HFF-Myc (cell line): ENCODE data around the gene PTGDS.

Source experiments
- DNase-seq: peaks from one replicate; pipeline ENCODE4 v3.0.0-alpha.2; 2011; ENCODE audit warnings: low read depth; ENCODE audit errors: extremely low read depth
- H3K4me3 ChIP-seq: replicated peaks from 2 replicates; pipeline ENCODE4 v1.5.1; 2011; ENCODE audit warnings: low read depth, mild to moderate bottlenecking, control low read depth, low read length
- TF ChIP-seq, protein P1 (sequence below): IDR thresholded peaks from 2 replicates; pipeline ENCODE4 v1.5.1; 2012; ENCODE audit warnings: mild to moderate bottlenecking, low read depth, low read length, control low read depth; ENCODE audit errors: missing control alignments

The PTGDS gene

DNA sequence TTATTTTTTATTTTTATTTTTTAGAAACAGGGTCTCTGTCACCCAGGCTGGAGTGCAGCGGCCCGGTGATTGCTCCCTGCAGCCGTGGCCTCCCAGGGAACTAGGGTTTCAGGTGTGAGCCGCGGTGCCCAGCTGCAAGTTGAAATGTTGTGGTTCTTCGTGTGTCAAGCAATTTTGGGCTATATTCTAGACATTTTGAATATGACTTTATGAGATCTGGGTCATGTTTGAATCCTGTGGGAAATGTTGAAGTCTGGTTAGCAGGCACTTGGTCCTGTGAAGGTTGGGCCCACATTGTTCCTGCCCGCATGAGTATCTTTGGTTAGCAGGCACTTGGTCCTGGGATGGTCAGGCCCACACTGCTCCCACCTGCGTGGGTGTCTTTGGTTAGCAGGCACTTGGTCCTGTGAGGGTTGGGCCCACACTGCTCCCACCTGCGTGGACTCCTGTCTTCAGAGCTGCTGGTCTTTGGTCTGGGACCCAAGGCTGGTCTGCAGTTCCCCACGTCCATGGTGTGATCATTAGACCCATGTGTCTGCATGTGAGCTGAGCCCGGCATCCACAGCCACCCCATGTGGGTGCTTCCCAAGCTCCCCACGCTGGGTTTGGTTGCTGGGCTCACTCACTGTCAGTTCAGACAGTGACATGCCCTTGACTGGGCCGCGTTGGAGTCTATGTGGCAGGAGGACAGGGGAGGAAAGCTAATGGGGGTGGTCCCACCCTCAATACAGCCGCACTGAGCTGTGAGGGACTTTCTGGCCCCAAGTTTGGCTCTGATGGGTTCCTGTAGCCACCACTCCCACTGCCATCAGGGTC lies 39.9 kb upstream of the PTGDS start:
- DNase-seq, result no peak
- TF ChIP-seq, protein P1, sequence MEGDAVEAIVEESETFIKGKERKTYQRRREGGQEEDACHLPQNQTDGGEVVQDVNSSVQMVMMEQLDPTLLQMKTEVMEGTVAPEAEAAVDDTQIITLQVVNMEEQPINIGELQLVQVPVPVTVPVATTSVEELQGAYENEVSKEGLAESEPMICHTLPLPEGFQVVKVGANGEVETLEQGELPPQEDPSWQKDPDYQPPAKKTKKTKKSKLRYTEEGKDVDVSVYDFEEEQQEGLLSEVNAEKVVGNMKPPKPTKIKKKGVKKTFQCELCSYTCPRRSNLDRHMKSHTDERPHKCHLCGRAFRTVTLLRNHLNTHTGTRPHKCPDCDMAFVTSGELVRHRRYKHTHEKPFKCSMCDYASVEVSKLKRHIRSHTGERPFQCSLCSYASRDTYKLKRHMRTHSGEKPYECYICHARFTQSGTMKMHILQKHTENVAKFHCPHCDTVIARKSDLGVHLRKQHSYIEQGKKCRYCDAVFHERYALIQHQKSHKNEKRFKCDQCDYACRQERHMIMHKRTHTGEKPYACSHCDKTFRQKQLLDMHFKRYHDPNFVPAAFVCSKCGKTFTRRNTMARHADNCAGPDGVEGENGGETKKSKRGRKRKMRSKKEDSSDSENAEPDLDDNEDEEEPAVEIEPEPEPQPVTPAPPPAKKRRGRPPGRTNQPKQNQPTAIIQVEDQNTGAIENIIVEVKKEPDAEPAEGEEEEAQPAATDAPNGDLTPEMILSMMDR, result no peak
- H3K4me3 ChIP-seq, result no peak overlapping the region

DNA sequence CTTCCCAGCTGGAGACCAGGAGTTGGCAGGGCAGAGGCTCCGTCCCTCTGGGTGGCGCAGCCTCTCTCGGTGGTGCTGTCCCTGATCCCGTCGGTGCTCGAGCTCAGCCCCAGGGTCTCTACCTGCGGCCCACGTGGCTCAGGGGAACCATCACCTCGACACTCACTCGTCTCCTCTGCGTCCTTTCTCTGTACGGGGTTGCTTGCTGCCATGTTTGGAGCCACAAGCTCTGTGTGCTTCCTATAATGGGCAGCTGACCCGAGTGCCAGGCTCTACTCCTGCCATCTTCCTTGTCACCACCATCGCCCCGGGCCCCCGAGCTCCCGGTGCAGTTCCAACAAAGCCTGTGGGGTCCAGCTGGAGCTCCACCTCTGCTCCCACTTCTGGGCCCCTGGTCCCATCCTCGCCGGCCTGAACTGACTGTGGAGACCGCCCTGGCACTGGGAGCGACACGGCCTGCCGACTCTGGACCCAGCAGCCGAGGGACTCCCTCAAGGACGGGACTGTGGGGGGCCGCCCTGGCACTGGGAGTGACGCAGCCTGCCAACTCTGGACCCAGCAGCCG lies 37.8 kb upstream of the PTGDS start:
- no peak for DNase-seq
- no peak overlapping the region for H3K4me3 ChIP-seq
- TF ChIP-seq, protein P1, result no peak

DNA sequence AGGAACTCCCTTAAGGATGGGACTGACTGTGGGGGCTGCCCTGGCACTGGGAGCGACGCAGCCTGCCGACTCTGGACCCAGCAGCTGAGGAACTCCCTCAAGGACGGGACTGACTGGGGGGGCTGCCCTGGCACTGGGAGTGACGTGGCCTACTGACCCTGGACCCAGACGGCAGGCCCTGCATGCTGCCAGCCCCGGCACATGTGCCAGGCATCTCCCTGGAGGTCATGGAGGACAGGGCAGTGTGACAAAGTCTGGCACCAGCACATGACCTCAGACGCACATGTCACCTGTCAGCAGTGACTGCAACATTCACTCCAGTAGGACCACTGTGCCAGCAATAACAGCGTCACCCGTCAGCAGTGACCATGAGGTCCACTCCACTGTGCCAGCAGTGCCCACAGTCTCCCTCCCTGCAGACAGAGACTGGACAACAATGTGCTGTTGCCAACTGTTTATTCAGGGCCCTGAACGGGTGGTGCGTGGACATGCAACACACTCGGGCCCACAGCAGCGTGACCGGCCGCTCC lies 37.2 kb upstream of the PTGDS start:
- no peak for DNase-seq
- no peak overlapping the region for H3K4me3 ChIP-seq
- TF ChIP-seq, protein P1, result no peak

DNA sequence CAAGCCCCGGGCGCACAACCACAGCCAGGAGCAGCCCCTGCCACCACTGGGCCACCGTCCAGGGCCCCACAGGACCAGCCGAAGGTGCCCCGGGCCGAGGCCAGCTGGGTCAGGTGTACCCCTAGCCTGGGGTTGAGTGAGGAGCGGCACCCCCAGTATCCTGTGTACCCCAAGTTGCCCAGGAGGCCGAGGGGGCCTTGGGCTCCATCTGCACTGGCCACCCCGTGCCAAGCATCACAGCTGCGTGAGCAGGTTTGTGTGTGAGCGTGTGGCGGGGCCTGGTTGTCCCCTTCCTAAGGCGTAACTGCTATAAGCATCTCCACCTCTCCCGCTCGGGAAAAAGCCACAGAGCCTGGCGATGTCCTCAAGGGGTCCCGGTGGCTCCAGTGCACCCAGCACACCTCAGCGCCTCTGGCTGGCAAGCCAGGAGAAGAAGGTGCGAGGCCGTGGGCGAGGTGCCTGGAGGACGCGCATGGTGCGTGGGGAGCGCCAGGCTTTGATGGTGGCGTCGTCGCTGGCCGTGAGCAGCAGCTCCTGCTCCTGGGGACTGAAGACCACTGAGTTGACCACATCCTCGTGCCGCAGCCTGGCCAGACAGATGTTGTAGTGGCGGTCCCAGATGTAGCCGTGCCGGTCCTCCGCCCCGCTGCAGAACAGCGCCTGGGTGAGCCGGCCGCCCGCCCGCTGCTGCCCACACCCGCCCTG lies 36.6 kb upstream of the PTGDS start:
- TF ChIP-seq, protein P1, result no peak
- no peak for DNase-seq
- no peak overlapping the region for H3K4me3 ChIP-seq

DNA sequence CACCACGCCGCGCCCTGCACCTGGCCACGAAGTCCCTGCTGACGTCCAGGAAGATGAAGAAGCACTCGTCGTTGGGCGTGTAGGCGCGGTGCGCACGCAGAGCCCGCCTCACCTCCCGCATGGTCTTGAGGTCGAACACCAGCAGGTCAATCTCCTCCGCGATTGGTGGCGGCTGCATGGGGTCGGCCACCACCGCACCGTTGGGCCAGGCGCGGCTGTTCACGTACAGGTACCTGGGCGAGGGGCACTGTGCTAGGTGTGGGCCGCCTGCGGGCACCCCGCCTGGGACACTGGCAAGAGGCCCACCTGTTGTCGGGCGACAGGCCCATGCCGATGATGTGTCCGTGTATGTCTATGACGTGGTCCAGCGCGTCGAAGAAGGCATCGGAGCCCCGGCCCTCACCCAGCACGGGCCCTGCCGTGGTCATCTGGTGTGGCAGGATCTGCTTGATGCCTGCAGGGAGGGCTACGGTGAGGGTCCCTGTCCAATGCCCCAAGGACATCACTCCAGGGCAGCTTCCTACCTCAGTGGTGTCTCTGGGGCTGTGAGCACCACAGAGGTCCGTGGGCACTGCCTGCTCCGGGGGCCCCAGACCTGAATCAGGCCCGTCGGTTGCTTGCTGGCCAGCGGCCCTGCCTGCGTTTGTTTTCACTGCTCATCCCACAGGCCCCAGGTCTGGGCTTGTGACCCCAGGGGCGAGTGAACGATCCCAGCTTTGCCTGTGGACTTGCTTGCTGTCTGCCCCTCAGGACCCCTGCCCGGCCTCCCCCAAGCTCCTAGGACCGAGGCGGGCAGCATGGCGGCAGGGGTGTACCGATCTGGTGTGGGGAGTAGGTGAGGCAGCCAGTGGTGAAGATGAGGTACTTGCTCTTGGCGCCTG lies 35.8 kb upstream of the PTGDS start:
- DNase-seq, result no peak
- no peak overlapping the region for H3K4me3 ChIP-seq
- TF ChIP-seq, protein P1, result no peak
